Glutamatergic neuron (in vitro differentiated cells): Measurements from ENCODE around the gene IRS2. TPM values are rescaled to one million over a fixed set of nuclear protein-coding genes. Genes with fewer than 3 reads are reported as not detected.

Source experiments
- DNase-seq: peaks from one replicate; pipeline ENCODE4 v3.0.0; 2022
- H3K27ac Mint-ChIP-seq: one replicate; pipeline ENCODE4 v1.8.0; 2020; ENCODE audit warnings: mild to moderate bottlenecking, mixed read lengths, inconsistent platforms; ENCODE audit not compliant: unreplicated experiment
- H3K27me3 Mint-ChIP-seq: one replicate; pipeline ENCODE4 v1.8.0; 2020; ENCODE audit warnings: mild to moderate bottlenecking, moderate library complexity, mixed read lengths, inconsistent platforms; ENCODE audit not compliant: unreplicated experiment
- H3K36me3 Mint-ChIP-seq: one replicate; pipeline ENCODE4 v1.8.0; 2020; ENCODE audit warnings: mild to moderate bottlenecking, mixed read lengths, inconsistent platforms; ENCODE audit not compliant: unreplicated experiment
- H3K4me1 Mint-ChIP-seq: one replicate; pipeline ENCODE4 v1.8.0; 2020; ENCODE audit warnings: mild to moderate bottlenecking, low read depth, mixed read lengths, inconsistent platforms; ENCODE audit not compliant: unreplicated experiment
- H3K4me3 Mint-ChIP-seq: one replicate; pipeline ENCODE4 v1.8.0; 2020; ENCODE audit warnings: mild to moderate bottlenecking, mixed read lengths, inconsistent platforms; ENCODE audit not compliant: unreplicated experiment
- H3K9me3 Mint-ChIP-seq: one replicate; pipeline ENCODE4 v1.8.0; 2020; ENCODE audit warnings: mild to moderate bottlenecking, moderate library complexity, mixed read lengths, inconsistent platforms; ENCODE audit not compliant: unreplicated experiment
- total RNA-seq: library from RNA; stranded (reverse); fragmentation: NEBNext Ultra II Directional; extraction: Animal tissue kit (Norgen Biotek cat#: 25700); gene quantifications from one replicate; pipeline ENCODE4 v1.2.1, GENCODE V29; 2021; ENCODE audit not compliant: unreplicated experiment
- TF ChIP-seq, protein P1 (sequence below): fragments of 200-600 bp; sonication (generic); IDR thresholded peaks from one replicate; pipeline ENCODE4 v1.5.0; 2021; ENCODE audit not compliant: partially characterized antibody, unreplicated experiment

Gene IRS2
- total RNA-seq, 1 donor from 2014 or later: 27.0 TPM

DNA sequence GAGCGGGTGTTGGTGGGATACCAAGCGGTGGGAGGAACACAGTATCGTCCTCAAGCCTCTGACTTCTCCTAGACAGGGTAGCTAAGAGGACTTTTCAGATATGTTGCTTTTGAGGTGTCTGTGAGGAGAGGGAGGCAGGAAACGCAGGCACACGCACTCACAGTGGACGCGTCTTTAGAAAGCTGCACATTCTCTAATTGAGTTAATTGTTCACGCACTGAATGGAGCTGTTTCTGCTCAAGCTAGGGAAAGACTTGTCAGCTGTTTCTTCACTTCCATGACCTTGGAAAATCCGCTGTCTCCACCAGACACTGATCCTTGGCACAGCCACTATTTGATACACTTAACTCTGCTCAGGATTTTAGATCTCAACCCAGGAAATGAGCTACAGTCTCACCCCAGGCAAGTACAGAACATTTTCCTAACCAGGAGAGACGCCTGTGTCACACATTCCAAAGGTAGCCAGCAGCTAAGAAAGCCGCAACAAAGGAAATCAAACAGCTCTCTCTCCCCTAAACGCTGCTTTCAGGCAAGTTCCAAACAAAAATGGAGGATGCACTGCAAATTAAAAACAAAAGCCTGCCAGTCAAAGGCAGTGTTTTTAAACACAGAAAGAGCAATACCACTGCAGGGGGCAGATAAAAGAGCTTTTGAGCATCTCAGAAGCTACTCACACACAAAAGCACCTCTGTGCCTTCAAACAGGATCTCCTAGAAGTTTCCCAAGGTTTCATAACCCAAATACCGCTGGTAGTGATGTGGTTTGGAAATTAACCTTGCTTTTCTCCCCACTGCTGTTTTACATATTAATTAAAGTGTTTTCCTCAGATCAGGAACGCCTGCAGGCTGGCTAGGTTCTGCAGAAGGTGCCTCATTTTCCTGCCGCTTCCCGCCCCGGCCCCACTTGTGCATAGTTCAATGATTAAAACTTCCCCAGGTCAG, 57.3 kb downstream of the IRS2 start:
- TF ChIP-seq, protein P1, sequence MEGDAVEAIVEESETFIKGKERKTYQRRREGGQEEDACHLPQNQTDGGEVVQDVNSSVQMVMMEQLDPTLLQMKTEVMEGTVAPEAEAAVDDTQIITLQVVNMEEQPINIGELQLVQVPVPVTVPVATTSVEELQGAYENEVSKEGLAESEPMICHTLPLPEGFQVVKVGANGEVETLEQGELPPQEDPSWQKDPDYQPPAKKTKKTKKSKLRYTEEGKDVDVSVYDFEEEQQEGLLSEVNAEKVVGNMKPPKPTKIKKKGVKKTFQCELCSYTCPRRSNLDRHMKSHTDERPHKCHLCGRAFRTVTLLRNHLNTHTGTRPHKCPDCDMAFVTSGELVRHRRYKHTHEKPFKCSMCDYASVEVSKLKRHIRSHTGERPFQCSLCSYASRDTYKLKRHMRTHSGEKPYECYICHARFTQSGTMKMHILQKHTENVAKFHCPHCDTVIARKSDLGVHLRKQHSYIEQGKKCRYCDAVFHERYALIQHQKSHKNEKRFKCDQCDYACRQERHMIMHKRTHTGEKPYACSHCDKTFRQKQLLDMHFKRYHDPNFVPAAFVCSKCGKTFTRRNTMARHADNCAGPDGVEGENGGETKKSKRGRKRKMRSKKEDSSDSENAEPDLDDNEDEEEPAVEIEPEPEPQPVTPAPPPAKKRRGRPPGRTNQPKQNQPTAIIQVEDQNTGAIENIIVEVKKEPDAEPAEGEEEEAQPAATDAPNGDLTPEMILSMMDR: no peak
- H3K27me3 Mint-ChIP-seq: peaks cover 7% of the 10 kb centered on the region
- H3K4me1 Mint-ChIP-seq: peaks cover 46% of the 10 kb centered on the region
- no peak overlapping the region for H3K4me3 Mint-ChIP-seq
- DNase-seq: no peak
- H3K27ac Mint-ChIP-seq: no peak overlapping the region
- peaks cover 6% of the 10 kb centered on the region for H3K36me3 Mint-ChIP-seq
- H3K9me3 Mint-ChIP-seq: peaks cover 11% of the 10 kb centered on the region

DNA sequence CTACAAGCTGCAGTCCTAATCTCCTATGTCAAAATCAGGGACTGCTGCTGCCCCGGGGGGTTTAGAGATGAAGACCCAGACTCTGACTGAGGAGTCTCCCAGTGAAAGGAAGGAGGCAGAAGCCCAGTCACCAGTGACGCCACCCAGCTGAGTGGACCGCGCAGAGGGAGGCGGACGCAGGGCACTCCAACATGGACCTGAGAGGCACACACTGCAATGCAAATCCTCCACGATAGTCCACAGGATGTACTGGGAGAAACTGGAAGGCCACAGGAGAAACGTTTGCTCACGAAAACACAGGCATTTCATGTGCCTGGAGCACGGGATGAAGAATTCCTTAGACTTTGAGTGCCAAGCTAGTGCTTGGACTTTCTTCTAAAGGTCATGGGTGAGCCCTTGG, 58.3 kb downstream of the IRS2 start:
- Mint-ChIP-seq H3K27ac (no peak overlapping the region), H3K27me3 (peaks cover 5% of the 10 kb centered on the region), H3K4me3 (no peak overlapping the region), H3K4me1 (peaks cover 55% of the 10 kb centered on the region), H3K9me3 (peaks cover 9% of the 10 kb centered on the region), H3K36me3 (peaks cover 6% of the 10 kb centered on the region)
- DNase-seq: no peak
- TF ChIP-seq, protein P1: no peak

DNA sequence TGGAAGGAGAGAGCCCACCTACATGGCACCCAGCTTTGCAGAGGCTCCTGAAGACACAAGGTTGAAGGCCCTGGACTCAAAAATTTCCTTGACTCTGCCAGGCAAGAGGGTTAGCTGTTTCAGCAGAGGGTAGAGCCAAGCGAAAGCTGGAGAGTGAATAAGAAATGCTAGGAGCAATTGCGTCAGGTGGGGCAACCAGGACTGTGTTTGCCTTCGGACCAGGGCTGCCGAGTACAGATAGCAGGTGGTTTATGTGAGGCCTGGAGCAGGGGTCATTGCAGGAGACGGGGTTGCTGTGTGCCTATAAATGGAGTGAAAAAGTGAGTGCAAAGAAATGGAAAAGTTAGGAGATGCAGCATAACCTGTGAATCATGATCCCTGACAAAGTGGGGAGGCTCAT, 59.1 kb downstream of the IRS2 start:
- Mint-ChIP-seq H3K9me3 (peaks cover 9% of the 10 kb centered on the region), H3K27me3 (peaks cover 5% of the 10 kb centered on the region), H3K36me3 (peaks cover 5% of the 10 kb centered on the region), H3K27ac (peak overlapping the region; percentile 62), H3K4me1 (peaks cover 63% of the 10 kb centered on the region), H3K4me3 (no peak overlapping the region)
- TF ChIP-seq, protein P1: no peak
- no peak for DNase-seq

DNA sequence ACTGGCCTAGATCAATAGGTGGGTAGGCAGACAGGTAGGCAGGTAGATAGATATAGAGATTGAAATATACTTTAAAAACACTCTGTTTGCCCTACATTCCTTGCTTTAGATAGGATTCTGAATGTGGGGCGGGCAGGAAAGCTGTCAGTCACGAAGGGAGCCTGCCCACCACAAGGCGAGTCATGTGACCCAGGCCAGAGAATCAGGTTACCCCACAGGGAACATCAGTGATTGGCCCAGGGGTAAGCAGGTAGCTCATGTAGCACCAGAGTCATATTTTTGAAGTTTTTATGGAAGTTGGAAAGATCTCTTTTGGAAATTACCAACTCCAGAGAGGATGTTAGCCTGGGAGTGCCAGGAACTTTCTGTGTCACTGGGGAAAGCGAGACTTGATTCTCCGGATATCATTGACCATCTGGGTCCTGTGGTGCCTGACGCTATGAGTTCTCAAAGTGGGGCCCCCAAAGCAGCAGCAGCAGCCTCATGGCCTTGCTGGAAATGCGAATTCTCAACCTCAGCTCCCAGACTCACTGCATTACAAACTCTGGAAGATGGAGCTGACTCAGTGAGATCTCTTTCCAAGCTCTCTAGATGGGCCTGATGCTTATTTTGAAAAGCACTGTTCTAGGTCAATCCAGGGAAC, 60.3 kb downstream of the IRS2 start:
- no peak for DNase-seq
- Mint-ChIP-seq H3K4me1 (peaks cover 64% of the 10 kb centered on the region), H3K9me3 (peaks cover 9% of the 10 kb centered on the region), H3K4me3 (no peak overlapping the region), H3K27ac (peak overlapping the region; percentile 57), H3K27me3 (peaks cover 5% of the 10 kb centered on the region), H3K36me3 (no peaks in the 10 kb centered on the region)
- TF ChIP-seq, protein P1: no peak

DNA sequence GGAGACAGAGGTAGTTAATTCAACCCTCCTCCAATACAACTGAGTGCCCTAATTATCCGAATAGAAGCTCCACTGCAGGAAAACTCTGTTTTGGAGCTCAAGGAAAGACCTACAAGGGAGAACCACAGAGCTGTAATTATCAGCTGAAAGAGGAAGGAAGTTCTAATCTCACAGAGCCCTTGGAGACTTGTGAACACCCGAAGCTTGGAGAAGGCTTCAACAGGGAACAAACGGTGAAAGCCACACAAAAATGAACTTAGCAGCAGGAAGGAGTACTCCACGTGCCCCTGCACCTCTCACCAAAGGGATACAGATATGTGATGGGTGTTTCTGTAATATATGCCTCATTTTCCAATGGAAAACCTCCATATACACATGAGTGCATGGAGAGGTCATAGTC, 61.1 kb downstream of the IRS2 start:
- DNase-seq: no peak
- Mint-ChIP-seq H3K27me3 (peaks cover 5% of the 10 kb centered on the region), H3K9me3 (peaks cover 9% of the 10 kb centered on the region), H3K27ac (no peak overlapping the region), H3K4me3 (no peak overlapping the region), H3K36me3 (no peaks in the 10 kb centered on the region), H3K4me1 (peaks cover 67% of the 10 kb centered on the region)
- TF ChIP-seq, protein P1: no peak
